Measurements from ENCODE around the gene PPIG. TPM values are rescaled to one million over a fixed set of nuclear protein-coding genes. Genes with fewer than 3 reads are reported as not detected.

The PPIG gene
- total and polyA plus RNA-seq, 9 of the 15 experiments (the other 6 are each of a cell fraction or from before 2014, with no cell fraction given): 52.5 to 166 (median 124) TPM

DNA sequence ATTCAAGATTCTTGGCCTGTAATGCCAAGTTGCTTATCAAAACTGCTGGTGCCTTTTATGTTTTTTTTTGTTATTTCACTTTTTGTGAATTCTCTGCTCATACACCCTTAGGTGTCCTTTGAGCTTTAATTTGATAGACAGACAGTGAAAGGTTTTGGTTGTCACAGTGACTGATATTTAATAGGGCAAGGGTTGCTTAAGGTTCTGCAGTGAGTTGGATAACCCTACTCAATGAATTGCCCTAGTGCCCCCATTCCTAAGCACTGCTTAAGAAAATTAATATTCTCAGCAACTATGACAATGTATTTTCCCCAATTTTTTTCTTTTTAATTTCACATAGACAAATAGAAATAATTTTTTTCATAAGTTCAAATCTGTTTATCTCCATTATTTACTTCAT lies 15.4 kb downstream of the PPIG start:
- intact Hi-C loops (cut with micrococcal nuclease): no loop called here
- POLR2A ChIA-PET: interaction anchor here (2.0 kb wide), 1 partner anchor 10 kb away, joined by 8 read pairs; no protein-coding TSS in a partner anchor
- TF ChIP-seq E2F3 (CRISPR knock-in tag; IDR thresholded peaks at IDR 0.05) (no peak), CHD1 (IDR thresholded peaks at IDR 0.05; ENCODE audit: low read length) (no peak), ZNF695 (CRISPR knock-in tag; IDR thresholded peaks at IDR 0.05) (no peak), GABPA (tag; conservative IDR thresholded peaks at IDR 0.05; ENCODE audit: low read depth) (no peak), CBX1 (IDR thresholded peaks at IDR 0.05; ENCODE audit: low read depth) (no peak)

DNA sequence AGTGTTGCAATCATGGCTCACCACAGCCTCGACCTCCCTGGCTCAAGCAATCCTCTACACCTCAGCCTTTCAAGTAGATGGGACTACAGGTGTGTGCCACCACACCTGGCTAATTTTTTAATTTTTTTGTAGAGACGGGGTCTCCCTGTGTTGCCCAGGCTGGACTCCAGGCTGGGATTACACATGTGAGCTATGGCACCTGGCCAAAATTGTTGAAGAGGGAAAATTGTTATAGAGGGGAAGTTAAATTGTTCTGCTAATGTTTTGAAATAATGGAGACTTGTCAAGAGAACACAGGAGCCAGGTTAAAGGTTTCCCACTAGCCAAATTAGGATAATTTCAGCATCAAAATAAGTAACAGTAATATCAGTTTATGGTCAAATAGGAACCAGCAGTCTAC lies 25.1 kb downstream of the PPIG start:
- ChIA-PET POLR2A (interaction anchor here (0.8 kb wide), 1 partner anchor 12 kb away, joined by 3 read pairs; no protein-coding TSS in a partner anchor), CTCF (ENCODE audit: low intra/inter-chr PET ratio) (no interaction called here)
- BruUV-seq (replicated peaks): no TSS peak
- TF ChIP-seq TAF15 (IDR thresholded peaks at IDR 0.05; ENCODE audit: low read depth, low read length): no peak
- no peak for TF ChIP-seq SUPT5H (IDR thresholded peaks at IDR 0.05)
- peak; percentile 75 for TF ChIP-seq NFIC (IDR thresholded peaks at IDR 0.05)
- no peak for DNase-seq (ENCODE audit: extremely low read depth in 1 of 4, low spot score in 3 of 4)
- peaks cover 93% of the 10 kb centered on the region for H3K36me3 ChIP-seq (ENCODE audit: control insufficient read depth, insufficient read depth, low read length)
- H2AFZ ChIP-seq (ENCODE audit: low read depth, low read length): no peak overlapping the region
- no peak overlapping the region for H3K4me3 ChIP-seq
- intact Hi-C loops (cut with micrococcal nuclease) (no loop called here), in situ Hi-C loops (cut with MboI) (no loop called here)
- 85% methylated on average over 2 of the region's 2 CpGs for WGBS (ENCODE audit: insufficient coverage, low coverage, missing lambda C conversion rate)
- 0 out of 3 replicates have a peak, but pooled peaks cover under 1% of the 10 kb centered on the region for H3K79me2 ChIP-seq (ENCODE audit: control insufficient read depth, insufficient read depth, low read length)
- no peak for ATAC-seq
- FAIRE-seq: no peak
- no peak overlapping the region for H3K9ac ChIP-seq (ENCODE audit: insufficient read depth in 1 of 2, low read depth in 2 of 2, low read length in 2 of 2)
- no peaks in the 10 kb centered on the region for H3K9me3 ChIP-seq (replicated peaks; ENCODE audit: control insufficient read depth, insufficient read depth, low read depth, low read length)
- no peaks in the 10 kb centered on the region for H4K20me1 ChIP-seq (replicated peaks; ENCODE audit: control insufficient read depth, insufficient read depth, low read length)
- no peaks in the 10 kb centered on the region for H3K27me3 ChIP-seq (ENCODE audit: control insufficient read depth in 2 of 2, insufficient read depth in 2 of 2, low read length in 2 of 2)
- no peaks in the 10 kb centered on the region for H3K4me1 ChIP-seq (replicated peaks in 1 of 2; ENCODE audit: control insufficient read depth in 2 of 2, insufficient read depth in 2 of 2, low read length in 2 of 2)
- H3K27ac ChIP-seq (ENCODE audit: extremely low read depth, low read depth, low read length): no peak overlapping the region
- no peak overlapping the region for H3K4me2 ChIP-seq (ENCODE audit: insufficient read depth, low read length)
- H3K9me1 ChIP-seq (ENCODE audit: control insufficient read depth, insufficient read depth, low read length): no peaks in the 10 kb centered on the region

More for the DNA sequence above, 15.4 kb downstream of the PPIG start:
- in situ Hi-C loops (cut with MboI): no loop called here
- H3K9me1 ChIP-seq (ENCODE audit: control insufficient read depth, insufficient read depth, low read length): no peaks in the 10 kb centered on the region
- H4K20me1 ChIP-seq (replicated peaks; ENCODE audit: control insufficient read depth, insufficient read depth, low read length): no peaks in the 10 kb centered on the region; the same call in 1 of the 2 replicates
- no peak overlapping the region for H3K4me3 ChIP-seq
- H3K4me1 ChIP-seq (replicated peaks in 1 of 2; ENCODE audit: control insufficient read depth in 2 of 2, insufficient read depth in 2 of 2, low read length in 2 of 2): no peaks in the 10 kb centered on the region
- ATAC-seq (no peak), DNase-seq (ENCODE audit: extremely low read depth in 1 of 4, low spot score in 3 of 4) (no peak), FAIRE-seq (peak; percentile 26)
- no peak overlapping the region for H3K9ac ChIP-seq (ENCODE audit: insufficient read depth in 1 of 2, low read depth in 2 of 2, low read length in 2 of 2)
- H3K27ac ChIP-seq (ENCODE audit: extremely low read depth, low read depth, low read length): no peak overlapping the region
- no TSS peak for BruUV-seq (replicated peaks)
- CTCF ChIA-PET (ENCODE audit: low intra/inter-chr PET ratio): no interaction called here
- H3K79me2 ChIP-seq (ENCODE audit: control insufficient read depth, insufficient read depth, low read length): peaks cover 96% of the 10 kb centered on the region
- H3K27me3 ChIP-seq (ENCODE audit: control insufficient read depth in 2 of 2, insufficient read depth in 2 of 2, low read length in 2 of 2): no peaks in the 10 kb centered on the region
- H3K9me3 ChIP-seq (replicated peaks; ENCODE audit: control insufficient read depth, insufficient read depth, low read depth, low read length): no peaks in the 10 kb centered on the region
- H3K36me3 ChIP-seq (ENCODE audit: control insufficient read depth, insufficient read depth, low read length): peaks cover 37% of the 10 kb centered on the region
- no peak overlapping the region for H2AFZ ChIP-seq (ENCODE audit: low read depth, low read length)
- H3K4me2 ChIP-seq (ENCODE audit: insufficient read depth, low read length): no peak overlapping the region
